NCI-H1105 treated with DMSO at 0.1 percent for 48 hours (cell line): ENCODE data around the gene GRB2.

Experiments used
- DNase-seq: peaks from one replicate; lab custom pipeline; 2025; lab: John Stamatoyannopoulos, UW

Gene GRB2

DNA sequence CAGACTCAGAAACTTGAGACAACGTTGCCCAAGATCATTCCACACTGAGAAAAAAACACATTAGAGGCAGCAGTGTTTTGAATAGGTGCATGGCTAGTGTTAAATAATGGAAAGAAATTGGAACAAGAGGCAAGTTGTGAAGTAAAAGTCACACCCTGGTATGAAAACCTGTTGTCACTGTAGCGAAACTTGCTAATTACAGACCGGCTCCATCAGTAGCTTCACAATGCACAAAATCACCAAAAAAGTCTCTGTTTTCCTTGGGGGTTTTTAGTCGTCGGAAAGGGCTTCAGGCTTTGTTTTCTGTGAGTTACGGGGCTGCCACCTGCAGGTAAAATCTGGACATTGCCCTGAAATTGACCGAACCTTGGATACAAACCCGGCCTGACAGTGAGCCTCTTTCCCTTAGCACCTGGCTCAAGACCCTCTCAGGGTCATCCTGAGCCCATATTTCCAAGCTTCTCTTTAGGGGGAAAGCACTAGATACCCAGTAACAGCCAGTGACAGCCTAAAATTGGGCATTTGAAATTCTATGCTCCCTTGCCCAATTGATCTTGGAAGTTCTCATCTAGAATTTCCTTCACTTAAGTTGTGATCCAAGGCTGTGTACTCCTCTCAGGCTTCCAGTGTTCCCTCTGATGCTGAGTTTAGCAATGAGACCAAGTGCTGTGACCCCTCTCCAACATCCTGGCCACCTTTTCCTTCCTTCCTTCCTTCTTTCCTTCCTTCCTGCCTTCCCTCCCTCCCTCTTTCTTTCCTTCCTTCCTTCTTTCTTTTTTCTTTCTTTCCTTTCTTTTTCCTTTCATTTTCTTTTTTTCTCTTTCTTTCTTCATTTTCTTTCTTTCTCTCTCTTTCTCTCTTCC is 7.2 kb upstream of the GRB2 start:
- peak; percentile 75 for DNase-seq

DNA sequence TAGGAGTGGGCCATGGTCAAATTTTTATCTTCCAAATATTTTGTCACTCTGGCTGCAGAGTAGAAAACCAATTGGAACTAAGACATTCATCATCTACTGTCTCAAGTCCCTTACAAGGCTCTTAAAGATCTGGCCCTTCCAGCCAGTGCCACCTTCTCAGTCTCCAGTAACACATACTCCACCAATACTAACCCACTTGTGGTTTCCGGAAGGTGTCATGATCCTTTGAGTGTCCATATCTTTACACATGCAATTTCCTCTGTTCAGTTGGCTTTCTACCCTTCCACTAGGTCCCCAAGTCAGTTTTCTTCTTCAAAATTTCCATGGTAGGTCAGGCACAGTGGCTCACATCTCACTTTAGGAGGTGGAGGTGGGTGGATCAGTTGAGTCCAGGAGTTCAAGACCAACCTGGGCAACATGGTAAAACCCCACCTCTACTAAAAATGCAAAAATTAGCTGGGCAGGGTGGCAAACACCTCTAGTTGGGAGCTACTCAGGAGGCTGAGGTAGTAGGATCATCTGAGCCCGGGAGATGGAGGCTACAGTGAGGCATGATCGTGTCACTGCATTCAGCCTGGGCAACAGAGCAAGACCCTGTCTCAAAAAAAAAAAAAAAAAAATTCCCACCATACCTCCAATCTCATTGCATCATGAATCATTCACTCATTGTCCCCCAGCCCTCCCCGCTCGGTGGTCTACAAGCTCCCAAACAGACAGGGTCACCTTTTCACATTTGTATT is 6.0 kb upstream of the GRB2 start:
- no peak for DNase-seq

DNA sequence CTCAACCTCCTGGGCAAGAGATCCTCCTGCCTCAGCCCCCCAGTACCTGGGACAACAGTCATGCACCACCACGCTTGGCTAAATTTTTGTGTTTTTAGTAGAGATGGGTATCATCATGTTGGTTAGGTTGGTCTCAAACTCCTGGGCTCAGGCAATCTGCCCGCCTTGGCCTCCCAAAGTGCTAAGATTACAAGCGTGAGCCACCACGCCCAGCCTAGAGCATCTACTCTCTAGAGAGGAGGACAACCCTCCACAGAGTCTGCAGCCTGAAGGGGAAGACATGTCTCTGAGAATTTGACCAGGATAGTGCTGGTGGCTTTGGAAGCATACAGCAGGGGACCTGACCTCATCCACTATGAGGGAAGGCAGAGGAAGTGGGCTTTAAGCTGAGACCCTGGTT is 4.7 kb upstream of the GRB2 start:
- DNase-seq: no peak

DNA sequence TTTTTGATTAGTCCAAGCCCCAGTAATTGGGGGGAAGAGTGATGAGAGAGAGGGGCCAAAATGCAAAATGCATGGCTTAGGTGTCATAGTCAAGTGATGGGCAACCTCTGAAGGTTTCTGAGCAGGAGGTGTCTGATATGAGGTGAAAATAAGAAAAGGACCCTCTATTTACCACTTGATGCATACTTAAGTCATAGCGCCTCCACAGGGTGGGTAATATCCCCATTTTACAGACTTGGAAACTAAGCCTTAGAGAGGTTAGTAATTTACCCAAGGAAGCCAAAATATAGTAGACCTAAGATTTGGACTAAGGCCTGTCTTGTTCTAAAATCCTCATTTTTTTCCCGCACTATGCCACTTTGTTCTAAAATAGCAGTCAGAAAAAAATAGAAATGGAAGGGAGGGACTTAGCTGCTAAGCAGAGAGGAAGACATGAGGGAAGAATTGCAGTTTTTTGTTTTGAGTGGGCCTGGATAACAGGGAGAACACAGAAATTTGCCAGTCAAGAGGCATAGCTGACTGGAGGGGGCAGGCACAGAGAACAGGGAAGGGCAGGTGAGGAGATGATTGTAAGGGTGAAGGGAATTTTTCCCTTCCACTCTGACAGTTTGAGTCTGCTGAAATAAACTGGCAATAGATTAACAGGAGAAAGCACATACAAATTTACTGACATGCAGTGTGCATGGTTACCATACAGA is 2.3 kb upstream of the GRB2 start:
- no peak for DNase-seq

DNA sequence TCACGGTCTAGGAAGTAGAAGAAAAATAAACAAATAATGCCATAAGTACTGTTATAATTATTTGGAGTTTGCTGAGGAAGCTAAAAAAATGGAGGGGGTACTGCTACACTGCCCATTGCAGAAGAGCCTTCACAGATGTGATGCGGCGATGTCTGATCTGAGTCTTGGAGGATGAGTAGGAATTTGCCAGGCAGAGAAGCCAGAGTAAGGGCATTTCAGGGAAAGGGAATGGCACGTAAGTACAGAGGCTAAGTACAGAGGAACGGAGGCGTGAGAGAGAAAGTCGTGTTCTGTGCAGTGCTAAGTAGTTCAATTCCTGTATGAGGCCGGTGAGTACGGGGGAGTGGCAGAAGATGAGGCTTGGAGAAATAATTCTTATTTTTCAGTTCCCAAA is 741 bp upstream of the GRB2 start:
- DNase-seq: peak; percentile 44

DNA sequence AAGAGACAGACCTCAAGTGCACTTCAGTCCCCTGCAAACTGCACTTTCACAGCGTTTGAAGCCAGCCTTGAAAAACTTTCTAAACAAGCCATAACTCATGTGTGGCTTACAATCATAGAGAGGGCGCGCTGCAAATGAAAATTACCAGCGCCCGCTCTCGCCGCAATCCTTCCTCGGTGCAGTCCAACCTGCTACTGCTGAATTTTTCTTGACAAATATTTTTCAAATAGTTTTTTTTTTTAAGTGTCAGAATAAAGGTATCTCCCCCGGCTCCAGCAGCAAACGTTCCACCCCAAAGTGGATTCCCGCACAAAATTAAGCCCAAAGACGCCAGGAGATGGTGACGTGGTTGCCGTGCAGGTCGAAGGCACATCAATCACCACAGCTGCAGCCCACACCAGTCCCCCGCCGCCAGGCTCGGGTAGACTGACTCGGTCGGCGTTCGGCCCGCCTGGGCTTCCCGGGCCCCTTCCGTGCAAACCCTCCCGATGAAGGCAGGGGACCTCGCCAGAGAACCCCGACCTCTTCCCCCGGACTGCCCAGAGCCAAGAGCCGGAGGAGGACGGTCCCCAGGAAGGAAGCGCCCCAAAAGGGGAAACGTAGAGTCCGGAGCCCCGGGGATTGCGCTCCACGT is 630 bp downstream of the GRB2 start:
- DNase-seq: peak; percentile 29

DNA sequence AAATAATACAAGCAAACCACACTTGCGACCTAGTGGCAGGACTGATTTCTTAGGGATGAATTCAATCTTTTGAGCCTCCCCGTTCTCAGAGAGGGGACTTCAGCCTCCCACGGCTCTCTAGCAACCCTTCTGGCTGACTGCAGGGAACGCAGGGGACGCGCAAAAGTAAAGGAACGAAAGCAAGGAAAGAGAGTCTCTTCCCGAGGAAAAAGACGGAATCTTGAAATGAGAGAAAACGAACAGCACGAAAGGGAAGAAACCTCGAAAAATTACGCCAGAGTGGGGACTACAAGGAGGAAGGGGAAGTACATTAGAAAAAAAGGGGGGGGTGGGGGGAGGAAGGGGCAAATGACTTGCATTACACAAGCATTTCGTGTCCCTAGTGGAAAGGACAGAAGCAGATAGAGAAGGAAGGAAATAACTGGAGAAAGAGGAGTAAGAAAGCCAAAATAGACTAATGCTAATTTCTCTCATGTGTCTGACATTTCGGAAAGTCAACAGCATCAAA is 1.2 kb downstream of the GRB2 start:
- peak; percentile 56 for DNase-seq

DNA sequence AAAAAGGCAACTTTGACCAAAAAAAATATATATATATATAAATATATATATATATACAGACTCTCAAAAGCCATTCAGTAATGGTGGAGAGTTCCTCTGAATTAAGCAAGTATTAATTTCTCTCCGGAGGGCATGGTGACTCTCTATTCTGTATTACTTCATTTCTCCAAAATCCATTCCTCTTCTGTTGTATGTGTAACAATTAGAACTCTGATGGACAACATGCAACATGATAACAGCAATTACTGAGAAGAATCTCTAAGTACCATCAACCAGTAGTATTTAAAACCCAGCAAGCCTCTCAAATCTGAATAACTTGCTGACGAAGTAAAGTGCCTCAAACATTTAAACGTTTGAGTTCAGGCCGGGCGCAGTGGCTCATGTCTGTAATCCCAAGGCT is 2.3 kb downstream of the GRB2 start:
- DNase-seq: no peak

DNA sequence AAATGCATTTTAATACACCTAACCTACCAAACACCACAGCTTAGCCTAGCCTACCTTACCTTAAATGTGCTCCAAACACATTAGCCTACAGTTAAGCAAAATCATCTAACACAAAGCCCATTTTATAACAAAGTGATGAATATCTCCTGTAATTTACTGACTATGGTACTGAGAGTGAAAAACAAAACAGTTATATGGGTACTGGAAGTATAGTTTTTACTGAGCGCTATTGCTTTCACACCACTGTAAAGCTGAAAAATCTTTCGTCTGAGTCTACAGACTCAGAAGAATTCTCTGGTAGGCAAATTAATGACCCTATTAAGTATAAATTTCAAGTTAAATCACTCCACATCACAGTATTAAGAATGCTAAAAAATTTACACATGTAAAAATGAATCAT is 3.5 kb downstream of the GRB2 start:
- DNase-seq: no peak

DNA sequence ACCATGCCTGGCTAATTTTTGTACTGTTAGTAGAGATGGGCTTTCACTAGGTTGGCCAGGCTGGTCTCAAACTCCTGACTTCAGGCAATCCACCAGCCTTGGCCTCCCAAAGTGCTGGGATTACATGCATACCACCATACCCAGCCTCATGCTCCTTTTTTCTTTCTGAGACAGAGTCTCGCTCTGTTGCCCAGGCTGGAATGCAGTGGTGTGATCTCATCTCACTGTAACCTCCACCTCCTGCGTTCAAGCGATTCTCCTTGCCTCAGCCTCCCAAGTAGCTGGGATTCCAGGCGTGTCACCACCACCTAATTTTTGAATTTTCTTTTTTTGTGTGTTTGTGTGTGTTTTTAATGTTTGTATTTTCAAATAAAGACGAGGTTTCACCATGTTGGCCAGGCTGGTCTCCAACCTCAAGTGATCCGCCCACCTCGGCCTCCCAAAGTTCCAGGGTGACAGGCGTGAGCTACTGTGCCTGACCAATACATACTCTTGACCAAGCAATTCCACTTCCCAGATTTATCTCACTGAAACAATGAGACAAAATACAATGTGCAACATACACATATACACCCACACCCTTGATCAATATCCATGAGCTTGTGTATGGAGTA is 5.0 kb downstream of the GRB2 start:
- DNase-seq: no peak

DNA sequence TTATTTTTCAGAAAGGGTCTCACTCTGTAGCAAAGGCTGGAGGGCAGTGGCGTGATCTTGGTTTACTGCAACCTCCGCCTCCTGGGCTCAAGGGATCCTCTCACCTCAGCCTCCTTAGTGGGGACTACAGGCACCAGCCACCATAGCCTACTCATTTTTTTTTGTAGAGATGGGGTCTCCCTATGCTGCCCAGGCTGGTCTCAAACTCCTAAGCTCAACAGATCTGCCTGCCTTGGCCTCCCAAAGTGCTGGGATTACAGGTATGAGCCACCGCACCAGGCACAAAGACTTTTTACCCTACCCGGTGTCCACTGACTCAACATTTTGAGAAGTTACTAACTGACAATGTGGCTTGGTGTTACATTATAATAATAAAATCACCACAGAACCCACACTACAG is 7.2 kb downstream of the GRB2 start:
- no peak for DNase-seq

DNA sequence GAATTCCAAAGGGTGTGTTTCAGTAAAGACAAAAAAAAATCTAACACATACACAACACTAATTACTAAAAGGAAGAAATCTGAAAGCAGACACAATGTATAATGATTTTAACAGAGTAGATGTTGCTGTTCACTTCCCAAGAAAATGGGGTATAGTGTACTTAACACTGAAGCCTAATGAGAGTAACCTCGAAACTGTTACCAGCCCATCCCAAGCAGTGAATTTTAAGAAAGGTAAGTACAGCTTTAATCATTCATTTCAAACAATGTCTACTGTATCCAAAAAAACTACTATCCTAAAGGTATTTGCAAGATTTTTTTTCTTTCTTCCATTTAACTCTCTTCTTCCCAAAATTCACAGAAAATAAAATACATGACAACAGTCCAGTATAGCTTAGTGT is 8.3 kb downstream of the GRB2 start:
- DNase-seq: no peak

DNA sequence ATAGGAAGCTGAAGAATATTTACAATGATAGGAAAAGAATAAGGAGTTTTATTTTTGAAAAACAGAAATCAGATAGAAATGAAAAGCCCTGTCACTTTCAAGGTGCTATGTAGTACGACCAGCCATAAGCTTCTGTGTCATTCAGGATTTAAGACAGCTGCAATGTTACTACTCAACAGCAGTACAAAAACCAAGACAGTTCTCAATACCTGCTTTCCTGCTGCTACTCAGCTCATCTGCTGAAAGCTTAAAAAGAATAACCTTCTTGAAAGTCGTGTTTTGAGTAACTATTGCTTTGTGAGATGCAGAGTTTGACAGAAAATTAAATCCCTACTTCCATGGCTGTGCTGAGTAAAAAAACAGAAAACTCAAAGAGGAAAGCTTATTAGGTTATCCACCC is 8.7 kb downstream of the GRB2 start:
- no peak for DNase-seq

DNA sequence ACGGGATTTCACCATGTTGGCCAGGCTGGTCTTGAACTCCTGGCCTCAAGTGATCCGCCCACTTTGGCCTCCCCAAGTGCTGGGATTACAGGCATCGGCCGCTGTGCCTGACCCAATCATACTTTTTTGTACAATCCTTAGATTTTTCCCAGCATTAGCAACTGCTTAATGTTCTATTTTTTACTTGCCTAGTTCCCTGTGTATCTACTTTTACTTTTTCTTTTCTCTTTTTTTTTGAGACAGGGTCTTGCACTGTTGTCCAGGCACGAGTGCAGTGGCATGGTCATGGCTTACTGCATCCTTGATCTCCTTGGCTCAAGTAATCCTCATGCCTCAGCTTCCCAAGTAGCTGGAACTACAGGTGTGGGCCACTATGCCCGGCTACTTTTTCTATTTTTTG is 9.5 kb downstream of the GRB2 start:
- no peak for DNase-seq

DNA sequence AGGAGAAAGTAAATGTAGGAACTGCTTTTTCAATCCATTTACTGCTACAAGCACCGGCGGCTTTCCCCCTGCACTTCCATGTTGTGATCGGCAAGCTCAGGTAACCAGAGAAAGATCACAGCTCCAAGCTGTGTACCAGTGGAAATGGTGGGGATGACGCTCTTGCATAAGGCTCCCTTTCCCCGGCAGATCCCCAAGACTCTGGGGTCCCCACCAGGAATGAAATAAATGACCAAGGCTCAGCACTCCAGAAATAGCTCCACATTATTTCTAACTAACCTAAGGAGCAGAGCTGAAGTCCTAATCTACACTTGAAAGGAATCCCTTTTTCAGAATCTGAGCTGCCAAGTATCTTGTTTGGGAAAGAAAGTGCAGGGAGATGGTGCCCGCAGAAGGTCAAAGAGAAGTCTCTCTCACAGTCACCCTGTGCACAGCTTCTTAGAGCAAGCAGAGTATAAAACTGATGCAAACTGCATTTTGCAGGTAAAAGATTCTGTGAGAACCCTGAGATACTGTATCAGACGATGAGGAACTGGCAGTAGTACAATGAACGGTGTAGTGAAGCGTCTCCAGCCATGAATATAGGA is 11.1 kb downstream of the GRB2 start:
- DNase-seq: peak; percentile 18

DNA sequence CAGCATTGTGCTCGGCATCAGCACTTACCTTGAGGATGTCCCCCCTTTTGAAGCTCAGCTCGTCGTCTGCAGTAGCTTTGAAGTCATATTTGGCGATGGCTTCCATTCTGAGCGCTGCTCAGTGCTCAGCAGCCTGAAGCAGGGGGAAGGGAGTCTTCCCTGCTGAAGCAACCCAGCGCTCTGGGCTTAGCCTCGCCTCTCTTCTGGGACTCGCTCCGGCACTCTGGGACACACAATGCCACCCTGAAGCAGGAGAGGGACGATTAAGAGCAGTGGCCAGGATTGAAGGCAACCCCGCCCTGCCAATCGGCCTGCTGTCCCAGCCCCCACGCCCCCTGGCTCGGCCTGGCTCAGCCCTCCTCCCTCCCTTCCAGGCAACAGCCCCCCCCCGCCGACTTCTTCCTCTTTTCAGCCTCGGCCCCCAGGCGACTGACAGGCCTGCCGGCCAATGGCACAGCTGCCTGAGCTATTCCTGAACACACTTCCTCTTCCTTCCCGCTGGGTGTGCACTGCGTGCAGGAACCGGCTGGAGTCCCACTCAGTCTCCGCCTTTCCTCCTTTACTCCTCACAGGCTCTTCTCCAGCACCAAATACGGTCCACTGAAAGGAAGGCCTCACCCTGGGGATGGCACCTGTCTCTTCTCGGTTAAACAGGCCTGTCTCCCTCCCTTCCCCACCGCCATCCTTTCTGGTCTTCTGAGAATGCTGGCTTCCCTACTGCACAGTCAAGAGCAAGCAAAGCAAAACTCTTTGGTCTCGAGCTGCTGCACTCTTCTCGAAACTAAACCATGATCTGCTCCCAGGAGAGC is 11.8 kb downstream of the GRB2 start:
- DNase-seq: peak; percentile 96

DNA sequence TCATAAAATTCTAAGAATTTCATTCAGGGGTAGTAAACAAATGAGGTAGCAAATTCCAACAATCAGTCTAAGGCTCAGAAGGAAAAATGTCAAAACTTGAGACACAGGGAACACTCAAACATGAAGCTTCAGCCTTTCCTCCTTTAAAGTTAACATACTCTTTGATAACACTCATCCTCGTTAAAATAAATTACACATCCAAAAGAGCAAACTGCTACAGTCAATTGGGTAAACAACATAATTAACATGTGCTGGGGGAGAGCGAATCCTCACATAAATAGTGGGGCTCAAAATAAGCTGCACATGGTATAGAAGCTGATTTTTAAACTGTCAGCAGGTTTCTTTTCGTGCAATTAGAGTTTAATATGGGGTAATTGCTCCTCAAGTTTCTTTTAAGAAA is 12.9 kb downstream of the GRB2 start:
- DNase-seq: peak; percentile 24

DNA sequence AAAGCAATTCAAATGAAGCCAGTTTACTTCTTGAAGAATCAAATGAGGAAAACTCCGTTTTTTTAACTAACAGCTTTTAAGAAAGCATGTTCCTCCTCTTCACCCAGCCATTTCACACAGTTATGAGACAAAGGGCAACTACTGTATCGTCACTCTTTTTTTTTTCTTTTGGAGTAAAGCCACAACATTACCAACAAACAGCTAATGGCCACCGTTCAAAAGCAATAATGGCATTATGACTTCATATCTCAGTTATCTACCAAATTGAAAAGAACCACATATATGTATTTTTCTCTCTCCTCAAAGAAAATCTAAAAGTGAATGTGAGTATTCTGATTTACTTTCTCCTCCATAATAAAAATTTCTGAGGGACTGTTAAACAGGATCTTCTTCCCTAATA is 14.5 kb downstream of the GRB2 start:
- DNase-seq: no peak

DNA sequence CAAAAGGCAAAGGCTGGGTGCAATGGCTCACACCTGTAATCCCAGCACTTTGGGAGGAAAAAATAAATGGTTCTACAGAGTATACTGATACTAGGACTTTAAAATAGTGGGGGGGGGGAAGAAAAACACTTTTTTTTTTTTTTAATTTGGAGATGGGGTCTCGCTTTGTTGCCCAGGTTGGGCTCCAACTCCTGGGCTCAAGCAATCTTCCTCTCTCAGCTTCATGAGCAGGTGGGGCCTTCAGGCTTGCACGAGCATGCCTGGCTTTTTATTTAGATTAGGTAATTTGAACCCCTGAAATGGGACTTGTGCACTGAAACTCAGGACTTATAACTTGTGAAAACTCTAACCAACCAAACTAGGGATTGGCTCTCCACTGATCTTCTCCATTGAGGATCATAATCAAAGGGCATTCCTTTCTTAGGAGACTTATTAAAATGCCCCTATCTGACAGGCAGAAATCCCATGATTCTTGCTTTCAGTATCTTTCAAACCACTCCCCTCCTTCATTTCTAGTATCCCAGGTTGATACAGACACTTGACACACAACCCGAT is 16.9 kb downstream of the GRB2 start:
- no peak for DNase-seq

DNA sequence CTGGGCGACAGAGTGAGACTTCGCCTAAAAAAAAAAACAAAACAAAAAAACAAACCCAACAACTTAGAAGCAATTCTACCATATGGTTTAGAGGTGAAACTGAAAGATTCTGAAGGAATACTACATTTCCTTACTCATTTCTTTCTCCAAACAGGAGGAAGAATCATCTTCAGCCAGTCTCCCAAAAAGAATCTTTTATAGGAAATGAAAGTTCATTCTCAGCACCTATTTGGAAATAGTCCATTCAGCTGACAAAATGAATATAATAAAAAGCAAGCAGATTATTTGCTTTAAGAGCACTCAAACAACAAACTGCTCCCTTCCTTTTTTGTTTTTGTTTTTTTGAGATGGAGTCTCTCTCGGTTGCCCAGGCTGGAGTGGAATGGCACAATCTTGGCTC is 17.7 kb downstream of the GRB2 start:
- no peak for DNase-seq
